Liver (tissue), 9 donors: Measurements from ENCODE around the gene ADRA1B. TPM values are rescaled to one million over a fixed set of nuclear protein-coding genes. Genes with fewer than 3 reads are reported as not detected.

Experiments
- DNase-seq: peaks from one replicate; pipeline ENCODE4 v3.0.0-alpha.2; 2017; ENCODE audit warnings: low spot score
- H3K27ac ChIP-seq, 2 donors: one replicate each; pipeline ENCODE4 v1.7.0; 2013; ENCODE audit warnings: inconsistent platforms in 2 of 2, low read length in 2 of 2, control low read depth in 1 of 2, low read depth in 1 of 2, mild to moderate bottlenecking in 1 of 2
- H3K27me3 ChIP-seq, 4 donors: one replicate each; pipeline versions ENCODE4 v1.6.1 to v1.7.0; 2013; ENCODE audit warnings: low read length in 3 of 4, inconsistent platforms in 1 of 4, mild to moderate bottlenecking in 1 of 4, moderate library complexity in 1 of 4; ENCODE audit not compliant: control insufficient read depth in 4 of 4, insufficient read depth in 4 of 4
- H3K36me3 ChIP-seq, 4 donors: one replicate each; pipeline versions ENCODE4 v1.6.1 to v1.7.0; 2013; ENCODE audit warnings: low read length in 3 of 4, mild to moderate bottlenecking in 3 of 4, low read depth in 1 of 4, moderate library complexity in 1 of 4; ENCODE audit not compliant: control insufficient read depth in 4 of 4, insufficient read depth in 3 of 4
- H3K4me1 ChIP-seq, 4 donors: one replicate each; pipeline versions ENCODE4 v1.6.1 to v1.7.0; 2013; ENCODE audit warnings: low read length in 3 of 4, mild to moderate bottlenecking in 3 of 4, moderate library complexity in 1 of 4; ENCODE audit not compliant: control insufficient read depth in 4 of 4, insufficient read depth in 4 of 4
- H3K4me3 ChIP-seq, 3 donors: one replicate each; pipeline versions ENCODE4 v1.6.1 to v1.7.0; 2013; ENCODE audit warnings: low read length in 3 of 3, control low read depth in 1 of 3, low read depth in 1 of 3, mild to moderate bottlenecking in 1 of 3
- H3K9ac ChIP-seq, 2 donors: one replicate each; pipeline ENCODE4 v1.7.0; 2013; ENCODE audit warnings: low read length in 2 of 2, mild to moderate bottlenecking in 2 of 2, moderate library complexity in 2 of 2, control low read depth in 1 of 2, low read depth in 1 of 2
- H3K9me3 ChIP-seq, 4 donors: one replicate each; pipeline versions ENCODE4 v1.6.1 to v1.7.0; 2013; ENCODE audit warnings: low read length in 3 of 4; ENCODE audit not compliant: control insufficient read depth in 4 of 4
- ATF3 ChIP-seq: IDR thresholded peaks from 2 replicates; pipeline ENCODE4 v1.6.1; 2016; ENCODE audit warnings: antibody characterized with exemption
- EGR1 ChIP-seq, 2 donors: IDR thresholded peaks; 2 replicates each; pipeline ENCODE4 v1.6.1; 2016 to 2018; ENCODE audit warnings: antibody characterized with exemption in 2 of 2, low read depth in 2 of 2
- FOXA2 ChIP-seq: IDR thresholded peaks from 2 replicates; pipeline ENCODE4 v1.6.1; 2016; ENCODE audit warnings: antibody characterized with exemption
- GABPA ChIP-seq, 2 donors: IDR thresholded peaks in 1 of 2; conservative IDR thresholded peaks in 1 of 2; 2 replicates each; pipeline ENCODE4 v1.6.1; 2016; ENCODE audit warnings: antibody characterized with exemption in 2 of 2, mild to moderate bottlenecking in 1 of 2, moderate library complexity in 1 of 2
- HNF4A ChIP-seq, 2 donors: conservative IDR thresholded peaks; 2 replicates each; pipeline ENCODE4 v1.6.1; 2016; ENCODE audit warnings: antibody characterized with exemption in 2 of 2, mild to moderate bottlenecking in 2 of 2
- HNF4G ChIP-seq: IDR thresholded peaks from 2 replicates; pipeline ENCODE4 v1.6.1; 2016; ENCODE audit warnings: antibody characterized with exemption
- JUND ChIP-seq, 2 donors: IDR thresholded peaks; 2 replicates each; pipeline ENCODE4 v1.6.1; 2016; ENCODE audit warnings: antibody characterized with exemption in 2 of 2
- NR2F2 ChIP-seq: IDR thresholded peaks from 2 replicates; pipeline ENCODE4 v1.6.1; 2016; ENCODE audit warnings: antibody characterized with exemption
- RAD21 ChIP-seq, 2 donors: IDR thresholded peaks; 2 replicates each; pipeline ENCODE4 v1.6.1; 2016; ENCODE audit warnings: antibody characterized with exemption in 2 of 2, mild to moderate bottlenecking in 2 of 2
- REST ChIP-seq: IDR thresholded peaks from 2 replicates; pipeline ENCODE4 v1.6.1; 2016; ENCODE audit warnings: antibody characterized with exemption, mild to moderate bottlenecking
- RXRA ChIP-seq, 2 donors: IDR thresholded peaks; 2 replicates each; pipeline ENCODE4 v1.6.1; 2017 to 2018; ENCODE audit warnings: antibody characterized with exemption in 2 of 2, mild to moderate bottlenecking in 1 of 2
- SP1 ChIP-seq: IDR thresholded peaks from 2 replicates; pipeline ENCODE4 v1.6.1; 2018; ENCODE audit warnings: antibody characterized with exemption, mild to moderate bottlenecking
- TAF1 ChIP-seq: conservative IDR thresholded peaks from 2 replicates; pipeline ENCODE4 v1.6.1; 2016; ENCODE audit warnings: antibody characterized with exemption, mild to moderate bottlenecking
- YY1 ChIP-seq: IDR thresholded peaks from 2 replicates; pipeline ENCODE4 v1.6.1; 2016; ENCODE audit warnings: antibody characterized with exemption, mild to moderate bottlenecking
- WGBS: extraction: QIAGEN DNeasy Blood & Tissue Kit; methylation state at CpG from one replicate; pipeline ENCODE4 v1.1.7; 2013; 5-methylcytosine and 5-hydroxymethylcytosine counted together
- polyA plus RNA-seq, 2 donors: library from polyadenylated mRNA; stranded (reverse) in 1 of 2; unstranded in 1 of 2; fragments of 200-250 nt in 1 of 2; fragments of >200 nt in 1 of 2; fragmentation: Nextera tagmentation in 1 of 2; extraction: Ambion mirVana in 1 of 2; gene quantifications; one replicate each; pipeline versions ENCODE4 v1.2.1 to v1.2.3, GENCODE V29; 2013 to 2015
- total RNA-seq, 2 donors: library from RNA; depleted of rRNA; stranded (reverse); fragments of >200 nt; gene quantifications; one replicate each; pipeline ENCODE4 v1.2.3, GENCODE V29; 2014
- TF ChIP-seq, protein P1 (sequence below): IDR thresholded peaks from 2 replicates; pipeline ENCODE4 v1.6.1; 2016; ENCODE audit warnings: antibody characterized with exemption
- TF ChIP-seq, protein P2 (sequence below): IDR thresholded peaks from 2 replicates; pipeline ENCODE4 v1.6.1; 2016; ENCODE audit warnings: antibody characterized with exemption
- donor health status: healthy.
- donor health status: healthy.
- donor health status: healthy.
- donor health status: healthy.
- donor health status: healthy.

ADRA1B gene
- total and polyA plus RNA-seq, 4 donors: 0.70 to 13.1 (median 8.2) TPM

GRCh38 chr5:159943326-159943725 is 27.0 kb downstream of the ADRA1B start:
- Histone ChIP-seq H3K9ac (no peak overlapping the region), H3K27ac (no peak overlapping the region), H3K27me3 (no peaks in the 10 kb centered on the region), H3K4me1 (peaks cover 0 to 8% (median 3%) of the 10 kb centered on the region in 4 donors), H3K9me3 (no peaks in the 10 kb centered on the region), H3K36me3 (no peaks in the 10 kb centered on the region), H3K4me3 (no peak overlapping the region)
- WGBS: 78% methylated on average over 5 of the region's 5 CpGs
- no peak for DNase-seq
- TF ChIP-seq RAD21 (IDR thresholded peaks at IDR 0.05) (no peak), FOXA2 (no peak), YY1 (no peak), REST (no peak), JUND (IDR thresholded peaks at IDR 0.05) (no peak), TAF1 (no peak), EGR1 (IDR thresholded peaks at IDR 0.05; ENCODE audit: low read depth in 2 of 2) (no peak), SP1 (no peak), RXRA (IDR thresholded peaks at IDR 0.05) (no peak), HNF4A (conservative IDR thresholded peaks at IDR 0.05) (no peak), NR2F2 (no peak), GABPA (IDR thresholded peaks at IDR 0.05 in 1 of 2, conservative IDR thresholded peaks at IDR 0.05 in 1 of 2) (no peak), HNF4G (no peak)
- TF ChIP-seq, protein P1, sequence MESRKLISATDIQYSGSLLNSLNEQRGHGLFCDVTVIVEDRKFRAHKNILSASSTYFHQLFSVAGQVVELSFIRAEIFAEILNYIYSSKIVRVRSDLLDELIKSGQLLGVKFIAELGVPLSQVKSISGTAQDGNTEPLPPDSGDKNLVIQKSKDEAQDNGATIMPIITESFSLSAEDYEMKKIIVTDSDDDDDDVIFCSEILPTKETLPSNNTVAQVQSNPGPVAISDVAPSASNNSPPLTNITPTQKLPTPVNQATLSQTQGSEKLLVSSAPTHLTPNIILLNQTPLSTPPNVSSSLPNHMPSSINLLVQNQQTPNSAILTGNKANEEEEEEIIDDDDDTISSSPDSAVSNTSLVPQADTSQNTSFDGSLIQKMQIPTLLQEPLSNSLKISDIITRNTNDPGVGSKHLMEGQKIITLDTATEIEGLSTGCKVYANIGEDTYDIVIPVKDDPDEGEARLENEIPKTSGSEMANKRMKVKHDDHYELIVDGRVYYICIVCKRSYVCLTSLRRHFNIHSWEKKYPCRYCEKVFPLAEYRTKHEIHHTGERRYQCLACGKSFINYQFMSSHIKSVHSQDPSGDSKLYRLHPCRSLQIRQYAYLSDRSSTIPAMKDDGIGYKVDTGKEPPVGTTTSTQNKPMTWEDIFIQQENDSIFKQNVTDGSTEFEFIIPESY: no peak
- TF ChIP-seq, protein P2, sequence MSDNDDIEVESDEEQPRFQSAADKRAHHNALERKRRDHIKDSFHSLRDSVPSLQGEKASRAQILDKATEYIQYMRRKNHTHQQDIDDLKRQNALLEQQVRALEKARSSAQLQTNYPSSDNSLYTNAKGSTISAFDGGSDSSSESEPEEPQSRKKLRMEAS: no peak

GRCh38 chr5:159944056-159944600 is 27.8 kb downstream of the ADRA1B start:
- H3K9ac ChIP-seq: no peak overlapping the region
- no peak overlapping the region for H3K27ac ChIP-seq
- H3K4me1 ChIP-seq: peaks cover 0 to 8% (median 3%) of the 10 kb centered on the region in 4 donors
- no peaks in the 10 kb centered on the region for H3K36me3 ChIP-seq
- no peak for DNase-seq
- H3K9me3 ChIP-seq: no peaks in the 10 kb centered on the region
- TF ChIP-seq NR2F2 (no peak), HNF4G (no peak), FOXA2 (no peak), RXRA (IDR thresholded peaks at IDR 0.05) (no peak), REST (no peak), ATF3 (no peak), RAD21 (IDR thresholded peaks at IDR 0.05) (no peak)
- WGBS: 73% methylated on average over 5 of the region's 5 CpGs
- no peak overlapping the region for H3K4me3 ChIP-seq
- H3K27me3 ChIP-seq: no peaks in the 10 kb centered on the region
